H1 (cell line): ENCODE measurements around the gene SLC35A3. TPM values are rescaled to one million over a fixed set of nuclear protein-coding genes. Genes with fewer than 3 reads are reported as not detected.

Experiments used
- BACH1 ChIP-seq: IDR thresholded peaks from 2 replicates; pipeline ENCODE4 v1.6.1; 2012; ENCODE audit warnings: low read length, improper control_type of control experiment
- FOSL1 ChIP-seq: IDR thresholded peaks from 2 replicates; pipeline ENCODE4 v1.6.1; 2011; ENCODE audit warnings: mild to moderate bottlenecking, low read depth, low read length, moderate library complexity; ENCODE audit not compliant: insufficient read depth
- HDAC2 ChIP-seq, 2 experiments: fragments of 300-600 bp in 1 of 2; sonication (generic) in 1 of 2; IDR thresholded peaks; 2 replicates each; pipeline ENCODE4 v1.6.1; 2011 to 2012; ENCODE audit warnings: low read depth in 2 of 2, low read length in 2 of 2, mild to moderate bottlenecking in 2 of 2, moderate library complexity in 2 of 2, borderline replicate concordance in 1 of 2, inconsistent platforms in 1 of 2
- SP1 ChIP-seq: IDR thresholded peaks from 2 replicates; pipeline ENCODE4 v1.6.1; 2011; ENCODE audit warnings: low read depth, low read length
- SUZ12 ChIP-seq: fragments of 200-600 bp; sonication (generic); IDR thresholded peaks from 2 replicates; pipeline ENCODE4 v1.6.1; 2012; ENCODE audit warnings: mild to moderate bottlenecking, inconsistent platforms, low read length, moderate library complexity, mixed read lengths
- polyA plus RNA-seq, 7 experiments: library from polyadenylated mRNA; depleted of rRNA in 3 of 7; stranded (reverse) in 5 of 7; unstranded in 2 of 7; fragments of >200 nt in 5 of 7; fragments of 200-250 nt in 2 of 7; gene quantifications; 1 replicate in 5 of 7; 2 replicates in 1 of 7; 4 replicates in 1 of 7; pipeline versions ENCODE4 v1.2.1 to v1.2.3, GENCODE V29; 2011 to 2013; ENCODE audit warnings: missing spikeins in 2 of 7, mixed read lengths in 2 of 7
- total RNA-seq: library from RNA; stranded (reverse); fragmentation: NEBNext Ultra II Directional; extraction: Animal tissue kit (Norgen Biotek cat#: 25700); gene quantifications from 2 replicates; pipeline ENCODE4 v1.2.1, GENCODE V29; 2021
- TF ChIP-seq, protein P1 (sequence below): fragments of 300-600 bp; sonication (generic); IDR thresholded peaks from 2 replicates; pipeline ENCODE4 v1.7.1; 2012; ENCODE audit warnings: low read length, moderate library complexity, mild to moderate bottlenecking, inconsistent platforms; ENCODE audit not compliant: insufficient replicate concordance
- TF ChIP-seq, protein P2 (sequence below): IDR thresholded peaks from 2 replicates; pipeline ENCODE4 v1.6.1; 2011; ENCODE audit warnings: low read depth, mild to moderate bottlenecking, low read length; ENCODE audit not compliant: insufficient read depth

Gene SLC35A3
- total and polyA plus RNA-seq, 2 of the 8 experiments (the other 6 are each of a cell fraction or from before 2014, with no cell fraction given): 3.0 to 13.8 TPM

DNA sequence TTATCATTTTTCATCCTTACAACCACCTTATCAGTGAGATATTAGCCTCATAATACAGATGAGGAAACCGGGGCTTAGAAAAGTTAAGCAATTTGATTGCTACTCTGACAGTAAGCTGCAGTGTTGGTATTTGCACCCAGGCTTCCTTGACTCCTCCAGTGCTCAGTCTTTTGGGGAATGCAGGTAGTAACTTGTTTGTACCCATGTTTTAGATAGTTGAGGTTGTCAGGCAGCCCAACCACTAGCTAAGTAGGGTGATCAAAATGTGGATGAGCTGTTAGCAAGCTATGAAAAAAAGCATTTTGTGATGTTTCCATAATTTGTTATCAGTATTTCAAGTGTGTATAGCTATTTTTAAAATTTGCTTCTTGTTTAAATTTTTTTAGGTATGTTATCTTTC, 82.1 kb downstream of the SLC35A3 start (continued):
- TF ChIP-seq, protein P1, sequence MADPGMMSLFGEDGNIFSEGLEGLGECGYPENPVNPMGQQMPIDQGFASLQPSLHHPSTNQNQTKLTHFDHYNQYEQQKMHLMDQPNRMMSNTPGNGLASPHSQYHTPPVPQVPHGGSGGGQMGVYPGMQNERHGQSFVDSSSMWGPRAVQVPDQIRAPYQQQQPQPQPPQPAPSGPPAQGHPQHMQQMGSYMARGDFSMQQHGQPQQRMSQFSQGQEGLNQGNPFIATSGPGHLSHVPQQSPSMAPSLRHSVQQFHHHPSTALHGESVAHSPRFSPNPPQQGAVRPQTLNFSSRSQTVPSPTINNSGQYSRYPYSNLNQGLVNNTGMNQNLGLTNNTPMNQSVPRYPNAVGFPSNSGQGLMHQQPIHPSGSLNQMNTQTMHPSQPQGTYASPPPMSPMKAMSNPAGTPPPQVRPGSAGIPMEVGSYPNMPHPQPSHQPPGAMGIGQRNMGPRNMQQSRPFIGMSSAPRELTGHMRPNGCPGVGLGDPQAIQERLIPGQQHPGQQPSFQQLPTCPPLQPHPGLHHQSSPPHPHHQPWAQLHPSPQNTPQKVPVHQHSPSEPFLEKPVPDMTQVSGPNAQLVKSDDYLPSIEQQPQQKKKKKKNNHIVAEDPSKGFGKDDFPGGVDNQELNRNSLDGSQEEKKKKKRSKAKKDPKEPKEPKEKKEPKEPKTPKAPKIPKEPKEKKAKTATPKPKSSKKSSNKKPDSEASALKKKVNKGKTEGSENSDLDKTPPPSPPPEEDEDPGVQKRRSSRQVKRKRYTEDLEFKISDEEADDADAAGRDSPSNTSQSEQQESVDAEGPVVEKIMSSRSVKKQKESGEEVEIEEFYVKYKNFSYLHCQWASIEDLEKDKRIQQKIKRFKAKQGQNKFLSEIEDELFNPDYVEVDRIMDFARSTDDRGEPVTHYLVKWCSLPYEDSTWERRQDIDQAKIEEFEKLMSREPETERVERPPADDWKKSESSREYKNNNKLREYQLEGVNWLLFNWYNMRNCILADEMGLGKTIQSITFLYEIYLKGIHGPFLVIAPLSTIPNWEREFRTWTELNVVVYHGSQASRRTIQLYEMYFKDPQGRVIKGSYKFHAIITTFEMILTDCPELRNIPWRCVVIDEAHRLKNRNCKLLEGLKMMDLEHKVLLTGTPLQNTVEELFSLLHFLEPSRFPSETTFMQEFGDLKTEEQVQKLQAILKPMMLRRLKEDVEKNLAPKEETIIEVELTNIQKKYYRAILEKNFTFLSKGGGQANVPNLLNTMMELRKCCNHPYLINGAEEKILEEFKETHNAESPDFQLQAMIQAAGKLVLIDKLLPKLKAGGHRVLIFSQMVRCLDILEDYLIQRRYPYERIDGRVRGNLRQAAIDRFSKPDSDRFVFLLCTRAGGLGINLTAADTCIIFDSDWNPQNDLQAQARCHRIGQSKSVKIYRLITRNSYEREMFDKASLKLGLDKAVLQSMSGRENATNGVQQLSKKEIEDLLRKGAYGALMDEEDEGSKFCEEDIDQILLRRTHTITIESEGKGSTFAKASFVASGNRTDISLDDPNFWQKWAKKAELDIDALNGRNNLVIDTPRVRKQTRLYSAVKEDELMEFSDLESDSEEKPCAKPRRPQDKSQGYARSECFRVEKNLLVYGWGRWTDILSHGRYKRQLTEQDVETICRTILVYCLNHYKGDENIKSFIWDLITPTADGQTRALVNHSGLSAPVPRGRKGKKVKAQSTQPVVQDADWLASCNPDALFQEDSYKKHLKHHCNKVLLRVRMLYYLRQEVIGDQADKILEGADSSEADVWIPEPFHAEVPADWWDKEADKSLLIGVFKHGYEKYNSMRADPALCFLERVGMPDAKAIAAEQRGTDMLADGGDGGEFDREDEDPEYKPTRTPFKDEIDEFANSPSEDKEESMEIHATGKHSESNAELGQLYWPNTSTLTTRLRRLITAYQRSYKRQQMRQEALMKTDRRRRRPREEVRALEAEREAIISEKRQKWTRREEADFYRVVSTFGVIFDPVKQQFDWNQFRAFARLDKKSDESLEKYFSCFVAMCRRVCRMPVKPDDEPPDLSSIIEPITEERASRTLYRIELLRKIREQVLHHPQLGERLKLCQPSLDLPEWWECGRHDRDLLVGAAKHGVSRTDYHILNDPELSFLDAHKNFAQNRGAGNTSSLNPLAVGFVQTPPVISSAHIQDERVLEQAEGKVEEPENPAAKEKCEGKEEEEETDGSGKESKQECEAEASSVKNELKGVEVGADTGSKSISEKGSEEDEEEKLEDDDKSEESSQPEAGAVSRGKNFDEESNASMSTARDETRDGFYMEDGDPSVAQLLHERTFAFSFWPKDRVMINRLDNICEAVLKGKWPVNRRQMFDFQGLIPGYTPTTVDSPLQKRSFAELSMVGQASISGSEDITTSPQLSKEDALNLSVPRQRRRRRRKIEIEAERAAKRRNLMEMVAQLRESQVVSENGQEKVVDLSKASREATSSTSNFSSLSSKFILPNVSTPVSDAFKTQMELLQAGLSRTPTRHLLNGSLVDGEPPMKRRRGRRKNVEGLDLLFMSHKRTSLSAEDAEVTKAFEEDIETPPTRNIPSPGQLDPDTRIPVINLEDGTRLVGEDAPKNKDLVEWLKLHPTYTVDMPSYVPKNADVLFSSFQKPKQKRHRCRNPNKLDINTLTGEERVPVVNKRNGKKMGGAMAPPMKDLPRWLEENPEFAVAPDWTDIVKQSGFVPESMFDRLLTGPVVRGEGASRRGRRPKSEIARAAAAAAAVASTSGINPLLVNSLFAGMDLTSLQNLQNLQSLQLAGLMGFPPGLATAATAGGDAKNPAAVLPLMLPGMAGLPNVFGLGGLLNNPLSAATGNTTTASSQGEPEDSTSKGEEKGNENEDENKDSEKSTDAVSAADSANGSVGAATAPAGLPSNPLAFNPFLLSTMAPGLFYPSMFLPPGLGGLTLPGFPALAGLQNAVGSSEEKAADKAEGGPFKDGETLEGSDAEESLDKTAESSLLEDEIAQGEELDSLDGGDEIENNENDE: no peak
- TF ChIP-seq, protein P2, sequence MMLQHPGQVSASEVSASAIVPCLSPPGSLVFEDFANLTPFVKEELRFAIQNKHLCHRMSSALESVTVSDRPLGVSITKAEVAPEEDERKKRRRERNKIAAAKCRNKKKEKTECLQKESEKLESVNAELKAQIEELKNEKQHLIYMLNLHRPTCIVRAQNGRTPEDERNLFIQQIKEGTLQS: no peak
- TF ChIP-seq HDAC2 (IDR thresholded peaks at IDR 0.05; ENCODE audit: borderline replicate concordance in 1 of 2, low read depth in 2 of 2, low read length in 2 of 2): no peak
- no peak for TF ChIP-seq SP1
- TF ChIP-seq BACH1: no peak
- TF ChIP-seq FOSL1: no peak
- TF ChIP-seq SUZ12: no peak
